HEK293 (cell line): Measurements from ENCODE around the gene GALR2.
A peak's percentile ranks its signal among the peaks of the same experiment; 100 is the strongest.

Experiments
- CTCF ChIA-PET: fragments of 350-600 bp; formaldehyde crosslinking; extraction: SDS; loops from one replicate; lab custom pipeline; 2021; ENCODE audit warnings: antibody characterized with exemption; lab: Yijun Ruan, JAX
- POLR2A ChIA-PET: fragments of 300-600 bp; formaldehyde crosslinking; extraction: SDS; loops from one replicate; lab custom pipeline; 2020; ENCODE audit warnings: antibody characterized with exemption, inconsistent platforms; lab: Yijun Ruan, JAX
- H3K27ac ChIP-seq: fragments of 200-500 bp; sonication (Bioruptor generic); 2 replicates; pipeline ENCODE4 v1.5.1; 2014; ENCODE audit warnings: low read depth, low read length, control low read depth, inconsistent platforms; ENCODE audit errors: extremely low read depth
- H3K36me3 ChIP-seq, 2 experiments: fragments of 200-500 bp in 1 of 2; sonication (Bioruptor generic) in 1 of 2; 1 replicate in 1 of 2; 2 replicates in 1 of 2; pipeline ENCODE4 v1.5.1; 2014 to 2017; ENCODE audit warnings: inconsistent platforms in 2 of 2, low read length in 2 of 2; ENCODE audit not compliant: control insufficient read depth in 2 of 2, insufficient read depth in 1 of 2
- H3K4me1 ChIP-seq: fragments of 200-500 bp; sonication (Bioruptor generic); 2 replicates; pipeline ENCODE4 v1.5.1; 2014; ENCODE audit warnings: mild to moderate bottlenecking, low read length, inconsistent platforms; ENCODE audit not compliant: control insufficient read depth, insufficient read depth
- H3K4me3 ChIP-seq: 2 replicates; pipeline ENCODE4 v1.5.1; 2011; ENCODE audit warnings: low read depth, mild to moderate bottlenecking, control low read depth, low read length, moderate library complexity
- H3K9me3 ChIP-seq: fragments of 200-500 bp; sonication (Bioruptor generic); 2 replicates; pipeline ENCODE4 v1.5.1; 2014; ENCODE audit warnings: low read depth, low read length, inconsistent platforms; ENCODE audit not compliant: control insufficient read depth, insufficient read depth
- KLF7 ChIP-seq: fragments of 450-650 bp; formaldehyde crosslinking; IDR thresholded peaks from 2 replicates; pipeline ENCODE4 v1.5.1; 2016; ENCODE audit warnings: missing biosample characterization, missing genetic modification characterization, borderline replicate concordance
- MYNN ChIP-seq: fragments of 450-650 bp; formaldehyde crosslinking; IDR thresholded peaks from 2 replicates; pipeline ENCODE4 v1.5.1; 2016; ENCODE audit warnings: missing biosample characterization, missing genetic modification characterization, borderline replicate concordance
- ZNF121 ChIP-seq: fragments of 450-650 bp; formaldehyde crosslinking; IDR thresholded peaks from 2 replicates; pipeline ENCODE4 v1.5.1; 2016; ENCODE audit warnings: missing biosample characterization, missing genetic modification characterization
- ZNF184 ChIP-seq: fragments of 450-650 bp; IDR thresholded peaks from 2 replicates; pipeline ENCODE4 v1.5.1; 2018; ENCODE audit warnings: missing biosample characterization, mild to moderate bottlenecking, missing genetic modification characterization
- ZNF202 ChIP-seq: fragments of 450-650 bp; formaldehyde crosslinking; IDR thresholded peaks from 2 replicates; pipeline ENCODE4 v1.5.1; 2016; ENCODE audit warnings: missing biosample characterization, missing genetic modification characterization, borderline replicate concordance
- ZNF223 ChIP-seq: fragments of 450-650 bp; formaldehyde crosslinking; IDR thresholded peaks from 2 replicates; pipeline ENCODE4 v1.5.1; 2016; ENCODE audit warnings: missing biosample characterization, missing genetic modification characterization
- ZNF48 ChIP-seq: fragments of 450-650 bp; formaldehyde crosslinking; IDR thresholded peaks from 2 replicates; pipeline ENCODE4 v1.5.1; 2016; ENCODE audit warnings: missing biosample characterization, missing genetic modification characterization
- ZNF670 ChIP-seq: fragments of 450-650 bp; formaldehyde crosslinking; IDR thresholded peaks from 2 replicates; pipeline ENCODE4 v1.5.1; 2016; ENCODE audit warnings: missing biosample characterization, missing genetic modification characterization, low read depth
- TF ChIP-seq, protein P1 (sequence below): fragments of 450-650 bp; IDR thresholded peaks from 2 replicates; pipeline ENCODE4 v1.5.1; 2018; ENCODE audit warnings: missing biosample characterization, missing genetic modification characterization
- TF ChIP-seq, protein P2 (sequence below): fragments of 450-650 bp; formaldehyde crosslinking; IDR thresholded peaks from 2 replicates; pipeline ENCODE4 v1.5.1; 2016; ENCODE audit warnings: missing biosample characterization, missing genetic modification characterization
- TF ChIP-seq, protein P3 (sequence below): fragments of 450-650 bp; formaldehyde crosslinking; optimal IDR thresholded peaks from 2 replicates; pipeline ENCODE3; 2016; ENCODE audit warnings: missing biosample characterization, mild to moderate bottlenecking, missing genetic modification characterization
- TF ChIP-seq, protein P4 (sequence below): fragments of 450-650 bp; formaldehyde crosslinking; IDR thresholded peaks from 2 replicates; pipeline ENCODE4 v1.5.1; 2016; ENCODE audit warnings: missing biosample characterization, missing genetic modification characterization
- TF ChIP-seq, protein P5 (sequence below): fragments of 450-650 bp; formaldehyde crosslinking; IDR thresholded peaks from 2 replicates; pipeline ENCODE4; 2016; ENCODE audit warnings: missing biosample characterization, missing genetic modification characterization
- TF ChIP-seq, protein P6 (sequence below): fragments of 450-650 bp; formaldehyde crosslinking; IDR thresholded peaks from 2 replicates; pipeline ENCODE4 v1.5.1; 2017; ENCODE audit warnings: missing biosample characterization, missing genetic modification characterization
- TF ChIP-seq, protein P7 (sequence below): fragments of 450-650 bp; formaldehyde crosslinking; IDR thresholded peaks from 2 replicates; pipeline ENCODE4 v1.5.1; 2016; ENCODE audit warnings: missing biosample characterization, missing genetic modification characterization

Gene GALR2

DNA sequence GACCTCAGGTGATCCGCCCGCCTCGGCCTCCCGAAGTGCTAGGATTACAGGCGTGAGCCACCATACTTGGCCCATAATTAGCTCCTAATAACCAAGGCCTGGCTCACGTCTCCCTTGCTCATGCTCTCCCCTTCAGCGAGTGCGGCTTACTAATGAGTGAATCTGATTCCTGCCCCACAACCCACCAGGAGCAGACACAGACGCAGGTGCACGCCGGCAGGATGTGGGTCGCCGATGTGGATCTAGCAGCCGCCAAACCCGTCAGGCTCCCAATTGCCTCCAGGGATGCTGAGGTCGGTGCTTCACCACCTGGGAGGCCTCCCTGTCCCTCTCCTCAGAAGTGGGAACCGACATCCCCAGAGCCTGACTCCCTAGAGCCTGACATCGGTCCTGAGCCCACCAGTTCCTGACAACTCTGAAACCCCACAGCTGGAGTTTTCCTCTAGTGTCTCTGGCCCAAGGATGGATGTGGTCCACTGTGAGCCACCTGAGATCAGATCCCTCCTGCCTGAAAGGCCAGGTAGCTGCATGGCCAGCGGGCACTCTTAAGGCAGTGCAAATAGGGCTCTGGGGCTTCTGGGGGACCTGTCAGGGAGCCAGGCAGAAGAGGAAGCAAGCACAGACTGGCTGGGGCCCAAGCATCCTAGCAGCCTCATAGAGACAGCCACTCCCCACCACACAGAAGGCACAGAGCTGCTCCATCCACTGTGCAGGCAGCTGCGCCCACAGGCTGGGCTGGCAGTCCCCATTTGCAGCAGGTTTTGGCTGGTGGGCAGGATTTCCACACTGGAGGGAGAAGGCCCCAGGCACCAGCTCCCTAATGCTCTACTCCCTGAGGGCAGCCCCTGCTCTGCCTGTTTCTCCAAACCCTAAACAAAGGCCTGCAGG is 18.2 kb downstream of the GALR2 start (continued):
- TF ChIP-seq KLF7 (tag by site-specific recombination) (no peak), ZNF202 (tag by site-specific recombination) (no peak)
- TF ChIP-seq, protein P1, sequence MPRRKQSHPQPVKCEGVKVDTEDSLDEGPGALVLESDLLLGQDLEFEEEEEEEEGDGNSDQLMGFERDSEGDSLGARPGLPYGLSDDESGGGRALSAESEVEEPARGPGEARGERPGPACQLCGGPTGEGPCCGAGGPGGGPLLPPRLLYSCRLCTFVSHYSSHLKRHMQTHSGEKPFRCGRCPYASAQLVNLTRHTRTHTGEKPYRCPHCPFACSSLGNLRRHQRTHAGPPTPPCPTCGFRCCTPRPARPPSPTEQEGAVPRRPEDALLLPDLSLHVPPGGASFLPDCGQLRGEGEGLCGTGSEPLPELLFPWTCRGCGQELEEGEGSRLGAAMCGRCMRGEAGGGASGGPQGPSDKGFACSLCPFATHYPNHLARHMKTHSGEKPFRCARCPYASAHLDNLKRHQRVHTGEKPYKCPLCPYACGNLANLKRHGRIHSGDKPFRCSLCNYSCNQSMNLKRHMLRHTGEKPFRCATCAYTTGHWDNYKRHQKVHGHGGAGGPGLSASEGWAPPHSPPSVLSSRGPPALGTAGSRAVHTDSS: no peak
- TF ChIP-seq, protein P2, sequence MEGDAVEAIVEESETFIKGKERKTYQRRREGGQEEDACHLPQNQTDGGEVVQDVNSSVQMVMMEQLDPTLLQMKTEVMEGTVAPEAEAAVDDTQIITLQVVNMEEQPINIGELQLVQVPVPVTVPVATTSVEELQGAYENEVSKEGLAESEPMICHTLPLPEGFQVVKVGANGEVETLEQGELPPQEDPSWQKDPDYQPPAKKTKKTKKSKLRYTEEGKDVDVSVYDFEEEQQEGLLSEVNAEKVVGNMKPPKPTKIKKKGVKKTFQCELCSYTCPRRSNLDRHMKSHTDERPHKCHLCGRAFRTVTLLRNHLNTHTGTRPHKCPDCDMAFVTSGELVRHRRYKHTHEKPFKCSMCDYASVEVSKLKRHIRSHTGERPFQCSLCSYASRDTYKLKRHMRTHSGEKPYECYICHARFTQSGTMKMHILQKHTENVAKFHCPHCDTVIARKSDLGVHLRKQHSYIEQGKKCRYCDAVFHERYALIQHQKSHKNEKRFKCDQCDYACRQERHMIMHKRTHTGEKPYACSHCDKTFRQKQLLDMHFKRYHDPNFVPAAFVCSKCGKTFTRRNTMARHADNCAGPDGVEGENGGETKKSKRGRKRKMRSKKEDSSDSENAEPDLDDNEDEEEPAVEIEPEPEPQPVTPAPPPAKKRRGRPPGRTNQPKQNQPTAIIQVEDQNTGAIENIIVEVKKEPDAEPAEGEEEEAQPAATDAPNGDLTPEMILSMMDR (tag by site-specific recombination): no peak
- TF ChIP-seq, protein P3, sequence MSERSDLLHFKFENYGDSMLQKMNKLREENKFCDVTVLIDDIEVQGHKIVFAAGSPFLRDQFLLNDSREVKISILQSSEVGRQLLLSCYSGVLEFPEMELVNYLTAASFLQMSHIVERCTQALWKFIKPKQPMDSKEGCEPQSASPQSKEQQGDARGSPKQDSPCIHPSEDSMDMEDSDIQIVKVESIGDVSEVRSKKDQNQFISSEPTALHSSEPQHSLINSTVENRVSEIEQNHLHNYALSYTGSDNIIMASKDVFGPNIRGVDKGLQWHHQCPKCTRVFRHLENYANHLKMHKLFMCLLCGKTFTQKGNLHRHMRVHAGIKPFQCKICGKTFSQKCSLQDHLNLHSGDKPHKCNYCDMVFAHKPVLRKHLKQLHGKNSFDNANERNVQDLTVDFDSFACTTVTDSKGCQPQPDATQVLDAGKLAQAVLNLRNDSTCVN (tag by site-specific recombination): no peak

DNA sequence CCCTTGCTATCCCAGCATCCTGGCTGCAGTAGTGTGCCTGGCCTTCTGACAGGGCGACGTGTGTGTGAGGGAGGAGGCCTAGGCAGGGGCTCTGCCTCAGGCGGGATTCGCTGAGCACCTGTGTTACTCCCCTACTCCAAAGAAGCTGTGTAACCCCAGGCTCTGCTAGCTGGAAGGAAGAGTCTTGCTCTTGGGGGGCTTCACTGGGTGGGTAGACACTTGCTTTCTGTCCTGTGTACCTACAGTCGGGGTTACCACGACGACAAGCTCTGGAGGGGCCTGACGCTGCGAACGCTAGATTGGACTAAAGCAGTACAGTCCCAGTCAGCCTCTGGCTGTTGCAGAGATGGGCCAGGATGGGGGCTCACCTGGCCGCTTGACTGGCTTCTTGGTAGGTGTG is 19.5 kb downstream of the GALR2 start:
- no peaks in the 10 kb centered on the region for H3K9me3 ChIP-seq
- no peaks in the 10 kb centered on the region for H3K4me1 ChIP-seq
- H3K4me3 ChIP-seq: no peak overlapping the region
- ChIA-PET POLR2A (no interaction called here), CTCF (interaction anchor here (0.6 to 1.4 kb wide), 4 partner anchors 14 to 305 kb away, joined by 3 to 6 read pairs (median 3); no protein-coding TSS in a partner anchor)
- H3K36me3 ChIP-seq: peaks cover 38 to 90% of the 10 kb centered on the region in 2 experiments
- no peak for TF ChIP-seq MYNN
- TF ChIP-seq ZNF184 (tag by site-specific recombination): no peak
- TF ChIP-seq ZNF670: no peak
- TF ChIP-seq ZNF48 (tag by site-specific recombination): no peak
- TF ChIP-seq ZNF121: no peak
- no peak for TF ChIP-seq ZNF223 (tag by site-specific recombination)
- no peak overlapping the region for H3K27ac ChIP-seq

DNA sequence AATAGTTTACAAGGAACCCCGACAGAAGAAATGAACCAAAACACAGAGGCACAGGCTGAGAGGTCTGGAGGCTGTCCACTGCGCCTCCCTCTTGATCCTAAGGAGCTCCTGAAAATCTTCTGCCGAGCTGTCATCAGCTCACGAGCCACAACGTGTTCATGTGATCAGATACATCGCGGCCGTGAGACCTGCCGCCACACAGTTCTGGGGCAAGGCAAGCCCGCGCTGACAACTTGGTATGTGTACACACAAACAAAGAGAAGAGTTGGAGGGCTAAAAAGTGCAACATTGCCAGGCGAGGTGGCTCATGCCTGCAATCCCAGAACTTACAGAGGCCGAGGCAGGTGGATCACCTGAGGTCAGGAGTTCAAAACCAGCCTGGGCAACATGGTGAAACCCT is 21.4 kb downstream of the GALR2 start:
- H3K4me3 ChIP-seq: no peak overlapping the region
- ChIA-PET POLR2A (interaction anchor here (2.0 kb wide), 1 partner anchor 10 kb away, joined by 6 read pairs; no protein-coding TSS in a partner anchor), CTCF (interaction anchor here (0.7 to 0.8 kb wide), 4 partner anchors 15 to 184 kb away, joined by 3 to 4 read pairs (median 4); no protein-coding TSS in a partner anchor)
- peaks cover 57 to 87% of the 10 kb centered on the region in 2 experiments for H3K36me3 ChIP-seq
- H3K9me3 ChIP-seq: no peaks in the 10 kb centered on the region
- TF ChIP-seq, protein P4, sequence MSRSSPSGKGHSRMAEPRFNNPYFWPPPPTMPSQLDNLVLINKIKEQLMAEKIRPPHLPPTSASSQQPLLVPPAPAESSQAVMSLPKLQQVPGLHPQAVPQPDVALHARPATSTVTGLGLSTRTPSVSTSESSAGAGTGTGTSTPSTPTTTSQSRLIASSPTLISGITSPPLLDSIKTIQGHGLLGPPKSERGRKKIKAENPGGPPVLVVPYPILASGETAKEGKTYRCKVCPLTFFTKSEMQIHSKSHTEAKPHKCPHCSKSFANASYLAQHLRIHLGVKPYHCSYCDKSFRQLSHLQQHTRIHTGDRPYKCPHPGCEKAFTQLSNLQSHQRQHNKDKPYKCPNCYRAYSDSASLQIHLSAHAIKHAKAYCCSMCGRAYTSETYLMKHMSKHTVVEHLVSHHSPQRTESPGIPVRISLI (tag by site-specific recombination): no peak
- TF ChIP-seq, protein P5, sequence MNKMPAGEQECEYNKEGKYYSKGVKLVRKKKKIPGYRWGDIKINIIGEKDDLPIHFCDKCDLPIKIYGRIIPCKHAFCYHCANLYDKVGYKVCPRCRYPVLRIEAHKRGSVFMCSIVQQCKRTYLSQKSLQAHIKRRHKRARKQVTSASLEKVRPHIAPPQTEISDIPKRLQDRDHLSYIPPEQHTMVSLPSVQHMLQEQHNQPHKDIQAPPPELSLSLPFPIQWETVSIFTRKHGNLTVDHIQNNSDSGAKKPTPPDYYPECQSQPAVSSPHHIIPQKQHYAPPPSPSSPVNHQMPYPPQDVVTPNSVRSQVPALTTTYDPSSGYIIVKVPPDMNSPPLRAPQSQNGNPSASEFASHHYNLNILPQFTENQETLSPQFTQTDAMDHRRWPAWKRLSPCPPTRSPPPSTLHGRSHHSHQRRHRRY (tag by site-specific recombination): no peak
- no peak for TF ChIP-seq KLF7 (tag by site-specific recombination)
- TF ChIP-seq, protein P6, sequence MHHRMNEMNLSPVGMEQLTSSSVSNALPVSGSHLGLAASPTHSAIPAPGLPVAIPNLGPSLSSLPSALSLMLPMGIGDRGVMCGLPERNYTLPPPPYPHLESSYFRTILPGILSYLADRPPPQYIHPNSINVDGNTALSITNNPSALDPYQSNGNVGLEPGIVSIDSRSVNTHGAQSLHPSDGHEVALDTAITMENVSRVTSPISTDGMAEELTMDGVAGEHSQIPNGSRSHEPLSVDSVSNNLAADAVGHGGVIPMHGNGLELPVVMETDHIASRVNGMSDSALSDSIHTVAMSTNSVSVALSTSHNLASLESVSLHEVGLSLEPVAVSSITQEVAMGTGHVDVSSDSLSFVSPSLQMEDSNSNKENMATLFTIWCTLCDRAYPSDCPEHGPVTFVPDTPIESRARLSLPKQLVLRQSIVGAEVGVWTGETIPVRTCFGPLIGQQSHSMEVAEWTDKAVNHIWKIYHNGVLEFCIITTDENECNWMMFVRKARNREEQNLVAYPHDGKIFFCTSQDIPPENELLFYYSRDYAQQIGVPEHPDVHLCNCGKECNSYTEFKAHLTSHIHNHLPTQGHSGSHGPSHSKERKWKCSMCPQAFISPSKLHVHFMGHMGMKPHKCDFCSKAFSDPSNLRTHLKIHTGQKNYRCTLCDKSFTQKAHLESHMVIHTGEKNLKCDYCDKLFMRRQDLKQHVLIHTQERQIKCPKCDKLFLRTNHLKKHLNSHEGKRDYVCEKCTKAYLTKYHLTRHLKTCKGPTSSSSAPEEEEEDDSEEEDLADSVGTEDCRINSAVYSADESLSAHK (tag by site-specific recombination): no peak
- TF ChIP-seq, protein P7, sequence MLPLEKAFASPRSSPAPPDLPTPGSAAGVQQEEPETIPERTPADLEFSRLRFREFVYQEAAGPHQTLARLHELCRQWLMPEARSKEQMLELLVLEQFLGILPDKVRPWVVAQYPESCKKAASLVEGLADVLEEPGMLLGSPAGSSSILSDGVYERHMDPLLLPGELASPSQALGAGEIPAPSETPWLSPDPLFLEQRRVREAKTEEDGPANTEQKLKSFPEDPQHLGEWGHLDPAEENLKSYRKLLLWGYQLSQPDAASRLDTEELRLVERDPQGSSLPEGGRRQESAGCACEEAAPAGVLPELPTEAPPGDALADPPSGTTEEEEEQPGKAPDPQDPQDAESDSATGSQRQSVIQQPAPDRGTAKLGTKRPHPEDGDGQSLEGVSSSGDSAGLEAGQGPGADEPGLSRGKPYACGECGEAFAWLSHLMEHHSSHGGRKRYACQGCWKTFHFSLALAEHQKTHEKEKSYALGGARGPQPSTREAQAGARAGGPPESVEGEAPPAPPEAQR: no peak
- H3K4me1 ChIP-seq: no peaks in the 10 kb centered on the region
- peak overlapping the region; percentile 31; the same call in 1 of the 2 replicates for H3K27ac ChIP-seq
